ENCODE measurements around the gene FGF2.
A peak's percentile ranks its signal among the peaks of the same experiment; 100 is the strongest.
"Not testable (repeated sequence)": the region's sequence is repeated elsewhere in the genome, so short reads cannot be mapped to it uniquely, and the experiment has no call there.

The FGF2 gene

DNA sequence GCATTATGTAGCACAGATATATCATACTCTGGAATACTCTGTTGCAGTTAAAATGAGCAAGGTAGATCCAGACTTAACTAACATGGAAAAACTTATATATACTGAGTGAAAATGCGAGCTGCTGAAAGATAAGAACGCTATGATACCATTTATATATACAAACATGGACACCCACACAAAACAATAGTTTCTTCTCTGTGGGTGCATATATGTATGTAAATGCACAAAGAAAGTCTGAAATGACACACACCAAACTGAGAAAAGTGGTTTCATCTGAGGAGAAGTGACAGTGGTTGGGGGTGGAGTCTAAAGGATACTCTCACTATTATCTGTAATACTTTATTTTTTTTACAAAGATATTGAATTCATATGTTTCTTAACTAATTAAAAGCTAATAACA, 12.2 kb upstream of the FGF2 start:
- DNase-seq = no peak

DNA sequence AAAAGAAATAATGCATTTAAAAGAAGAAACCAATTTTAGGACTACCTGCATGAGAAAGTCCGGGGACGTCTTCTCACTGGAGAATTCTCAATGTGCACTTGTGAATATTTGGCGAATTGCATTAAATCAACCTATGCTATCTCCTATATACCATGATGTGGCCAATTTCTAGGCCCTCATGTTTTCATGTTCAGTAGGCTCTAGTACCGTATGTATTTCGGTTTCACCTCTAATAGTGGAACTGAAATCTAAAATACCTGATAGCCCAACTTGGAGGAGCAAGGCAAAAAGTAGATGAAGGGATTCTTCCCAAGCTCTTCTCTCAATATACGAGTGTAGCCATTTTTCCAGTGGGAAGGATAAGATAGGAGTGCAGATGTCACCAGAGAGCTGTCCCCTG, 11.4 kb upstream of the FGF2 start:
- DNase-seq = no peak

DNA sequence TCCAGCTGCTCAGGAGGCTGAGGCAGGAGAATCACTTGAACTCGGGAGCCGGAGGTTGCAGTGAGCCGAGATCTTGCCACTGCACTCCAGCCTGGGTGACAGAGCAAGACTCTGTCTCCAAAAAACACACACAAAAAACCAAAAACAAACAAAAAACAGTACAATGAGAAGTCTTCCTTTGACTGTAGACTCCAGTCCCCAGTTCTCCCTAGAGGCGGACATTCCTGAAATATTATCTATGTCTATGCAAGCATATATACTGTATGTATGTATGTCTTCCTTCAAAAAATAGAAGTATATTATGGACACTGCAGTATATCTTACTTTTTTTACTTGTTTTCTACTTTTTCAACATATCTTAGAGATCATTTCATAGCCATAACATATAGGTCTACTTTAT, 10.2 kb upstream of the FGF2 start:
- DNase-seq = no peak

DNA sequence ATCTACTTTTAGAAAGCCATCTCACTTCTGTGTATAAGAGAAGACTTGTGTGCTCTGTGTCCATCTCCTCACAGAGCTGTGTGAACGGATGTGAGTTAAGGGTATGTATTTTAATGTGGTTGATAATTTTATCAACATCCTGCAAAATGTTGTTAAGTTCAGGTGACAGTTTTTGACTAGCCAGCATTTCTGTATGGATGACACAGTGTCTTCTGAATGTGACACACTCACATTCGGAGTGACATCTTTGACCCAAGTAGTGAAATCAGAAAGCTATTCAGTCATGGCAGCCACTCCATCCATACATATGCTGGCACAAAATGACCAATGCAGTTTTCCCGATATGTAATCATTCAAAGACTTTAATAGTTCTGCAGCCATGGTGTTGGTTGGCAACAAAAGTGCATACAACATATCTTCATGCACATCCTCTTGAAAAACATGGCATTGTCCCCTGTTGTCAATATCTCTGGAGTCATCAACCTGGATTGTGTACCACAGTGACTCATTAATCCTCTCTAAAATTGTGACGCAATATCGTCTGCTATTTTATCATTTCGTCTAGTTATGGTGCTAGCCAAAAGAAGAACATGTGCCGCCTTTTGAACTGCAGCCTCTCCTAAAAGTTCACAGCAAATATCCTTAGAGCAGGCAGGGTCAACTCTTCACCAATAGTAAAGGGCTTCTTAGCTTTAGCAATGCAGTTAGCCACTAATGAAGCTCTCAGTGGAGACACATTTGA, 6.8 kb upstream of the FGF2 start:
- no peak for DNase-seq

DNA sequence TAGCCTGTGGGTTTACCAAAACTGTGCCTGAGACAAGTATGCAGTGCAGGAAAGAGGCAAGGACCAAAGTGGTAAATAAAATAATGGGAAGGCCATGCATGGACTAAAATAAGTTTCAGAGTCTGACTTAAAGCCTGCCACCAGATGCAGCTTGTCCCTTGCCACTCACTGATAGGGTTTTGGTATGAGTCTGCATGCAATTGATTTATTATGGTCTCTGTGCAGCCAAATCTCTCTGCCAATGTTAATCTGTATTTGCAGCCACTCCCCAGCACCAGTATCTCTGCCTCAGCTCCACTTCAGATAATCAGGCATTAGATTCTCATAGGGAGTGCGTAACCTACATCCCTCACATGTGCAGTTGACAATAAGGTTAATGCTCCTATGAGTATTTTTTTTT, 5.5 kb upstream of the FGF2 start:
- no peak for DNase-seq

DNA sequence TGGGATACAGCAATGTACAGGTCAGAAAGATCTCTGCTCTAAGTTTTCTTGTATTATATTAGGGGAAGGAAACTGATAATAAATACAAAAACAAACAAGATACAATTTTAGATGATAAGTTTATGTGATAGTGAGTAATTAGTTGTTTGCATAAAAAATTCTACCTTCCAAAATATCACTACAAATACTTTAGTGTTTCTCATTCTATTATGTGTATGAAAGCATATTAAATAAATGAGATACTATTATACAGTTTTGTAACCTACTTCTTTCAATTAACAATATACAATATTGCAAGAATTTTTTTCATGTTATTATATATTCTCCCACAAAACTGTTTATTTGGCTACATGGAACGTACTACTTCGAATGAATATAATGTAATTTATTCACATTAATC, 4.2 kb upstream of the FGF2 start:
- no peak for DNase-seq

DNA sequence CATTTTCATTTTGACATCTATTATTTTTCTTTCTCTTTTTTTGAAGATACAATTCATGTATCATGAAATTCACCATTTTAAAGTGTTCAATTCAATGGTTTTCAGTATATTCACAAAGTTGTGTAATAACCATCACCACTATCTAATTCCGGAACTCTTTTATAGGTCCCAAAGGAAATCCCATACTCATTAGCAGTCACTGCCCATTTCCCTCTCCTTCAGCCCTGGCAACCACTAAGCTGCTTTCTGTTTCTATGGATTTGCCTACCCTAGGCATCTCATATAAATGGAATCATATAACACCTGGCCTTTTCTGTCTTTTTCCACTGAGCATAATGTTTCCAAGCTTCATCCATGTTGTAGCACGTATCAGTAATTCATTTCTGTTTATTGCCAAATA, 3.2 kb upstream of the FGF2 start:
- no peak for DNase-seq

DNA sequence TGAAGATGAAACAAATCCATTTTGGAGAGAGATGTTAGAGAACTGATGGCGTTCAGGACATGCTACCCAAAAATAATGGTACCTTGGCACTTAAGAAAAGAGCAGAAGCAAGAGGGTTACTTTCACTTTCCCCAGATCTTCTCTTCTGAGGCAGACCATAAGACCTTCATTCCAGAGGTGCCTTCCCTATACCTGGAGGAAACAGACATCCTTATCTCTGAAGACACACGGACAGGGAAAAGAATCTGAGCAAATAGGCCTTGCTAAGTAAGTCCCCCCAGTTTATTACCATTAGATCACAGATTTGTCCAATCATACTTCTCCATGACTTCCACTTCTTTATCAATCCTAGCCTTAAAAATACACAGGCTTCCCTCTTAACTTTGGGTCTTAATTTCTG, 2.0 kb upstream of the FGF2 start:
- no peak for DNase-seq

DNA sequence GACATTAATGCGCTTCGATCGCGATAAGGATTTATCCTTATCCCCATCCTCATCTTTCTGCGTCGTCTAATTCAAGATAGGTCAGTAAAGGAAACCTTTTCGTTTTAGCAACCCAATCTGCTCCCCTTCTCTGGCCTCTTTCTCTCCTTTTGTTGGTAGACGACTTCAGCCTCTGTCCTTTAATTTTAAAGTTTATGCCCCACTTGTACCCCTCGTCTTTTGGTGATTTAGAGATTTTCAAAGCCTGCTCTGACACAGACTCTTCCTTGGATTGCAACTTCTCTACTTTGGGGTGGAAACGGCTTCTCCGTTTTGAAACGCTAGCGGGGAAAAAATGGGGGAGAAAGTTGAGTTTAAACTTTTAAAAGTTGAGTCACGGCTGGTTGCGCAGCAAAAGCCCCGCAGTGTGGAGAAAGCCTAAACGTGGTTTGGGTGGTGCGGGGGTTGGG, 528 bp upstream of the FGF2 start:
- no peak for DNase-seq

DNA sequence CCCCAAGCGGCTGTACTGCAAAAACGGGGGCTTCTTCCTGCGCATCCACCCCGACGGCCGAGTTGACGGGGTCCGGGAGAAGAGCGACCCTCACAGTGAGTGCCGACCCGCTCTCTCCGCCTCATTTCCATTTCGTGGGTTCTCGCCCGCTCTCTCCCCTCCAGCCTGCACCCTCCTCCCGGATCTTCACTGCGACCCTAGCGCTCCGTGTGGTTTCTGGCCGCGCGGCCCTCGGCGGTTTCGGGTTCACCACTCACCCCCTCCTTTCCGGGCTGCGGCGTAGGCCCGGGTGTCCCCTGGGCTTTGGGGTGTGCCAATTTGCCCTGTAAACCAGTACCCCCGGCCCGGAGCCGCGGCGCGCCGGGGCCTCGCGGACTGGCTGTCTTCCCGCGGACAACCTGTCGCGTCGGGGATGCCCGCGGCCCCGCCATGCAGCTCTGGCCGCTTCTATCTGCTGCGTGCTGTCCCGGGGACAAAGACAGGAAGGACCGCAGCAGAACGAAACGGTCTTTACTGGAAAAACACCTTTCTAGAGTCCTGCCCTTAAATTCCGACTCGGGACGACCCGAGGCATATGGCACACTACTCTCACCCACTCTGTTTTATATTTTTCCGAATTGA, 737 bp downstream of the FGF2 start:
- DNase-seq = peak in 1 of 2 experiments; percentile 15

DNA sequence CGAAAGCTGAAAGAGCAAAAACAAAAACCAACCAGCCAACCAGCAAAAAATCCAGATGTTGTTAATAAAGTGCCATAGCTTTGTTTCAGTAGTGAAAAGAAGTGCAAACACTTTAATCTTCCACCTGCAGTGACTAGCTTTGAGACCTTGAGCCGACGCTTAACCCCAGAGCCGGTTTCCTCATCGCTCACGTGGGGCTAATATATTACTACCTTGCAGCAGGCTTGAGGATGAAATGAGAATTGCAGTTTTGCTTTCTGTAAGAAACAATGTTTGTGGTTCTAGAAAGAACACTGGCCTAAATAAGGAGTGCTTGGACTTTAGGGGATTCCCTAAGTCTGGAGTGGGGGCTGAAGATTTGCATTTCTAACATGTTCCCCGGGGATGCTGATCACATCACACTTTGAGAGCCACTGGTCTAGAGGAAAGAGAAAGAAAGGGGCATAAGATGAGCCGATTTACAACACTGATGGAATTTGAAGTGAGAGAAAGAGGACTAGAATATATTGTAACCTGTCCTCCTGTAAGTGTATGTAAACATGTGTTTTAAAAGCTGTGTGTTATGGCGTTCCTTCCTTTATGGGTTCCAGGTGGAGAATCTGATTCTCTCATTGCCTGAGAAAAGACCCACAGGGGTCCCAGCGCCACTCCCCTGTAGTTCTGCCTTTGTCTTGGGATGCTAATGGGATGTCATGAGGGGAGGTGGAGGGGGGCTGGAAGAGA, 1.4 kb downstream of the FGF2 start:
- peak; percentile 8 to 26 for DNase-seq

DNA sequence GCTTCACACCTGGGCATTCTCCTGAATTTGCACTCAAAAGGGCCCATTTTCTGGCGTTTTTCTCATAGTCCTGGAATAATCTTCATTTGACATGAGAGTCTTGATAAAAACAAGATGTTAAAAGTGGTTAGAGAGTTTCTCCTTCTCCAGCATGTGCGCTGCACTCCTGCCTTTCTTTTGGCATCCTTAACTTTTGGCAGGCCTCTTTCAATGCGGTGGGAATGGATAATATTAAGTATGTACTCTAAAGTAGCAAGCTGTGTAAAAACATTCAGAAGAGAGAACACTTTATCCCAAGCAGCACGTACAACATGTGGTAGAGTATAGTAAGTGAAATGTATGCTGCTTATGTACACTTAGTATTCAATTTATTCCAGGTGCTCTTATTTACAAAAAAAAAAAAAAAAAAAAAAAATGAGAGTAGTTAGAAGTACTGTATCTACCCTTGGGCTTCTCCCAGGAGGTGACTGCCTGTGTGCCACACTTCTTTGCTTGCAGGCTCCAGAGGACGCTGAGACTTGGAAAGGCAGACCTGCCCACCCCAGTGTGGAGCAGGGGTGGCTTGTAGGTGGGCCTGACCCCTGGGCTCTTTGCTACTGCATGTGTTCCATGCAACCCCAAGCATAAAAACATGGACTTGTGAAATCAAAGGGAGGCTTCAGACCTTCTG, 3.9 kb downstream of the FGF2 start:
- no peak for DNase-seq

DNA sequence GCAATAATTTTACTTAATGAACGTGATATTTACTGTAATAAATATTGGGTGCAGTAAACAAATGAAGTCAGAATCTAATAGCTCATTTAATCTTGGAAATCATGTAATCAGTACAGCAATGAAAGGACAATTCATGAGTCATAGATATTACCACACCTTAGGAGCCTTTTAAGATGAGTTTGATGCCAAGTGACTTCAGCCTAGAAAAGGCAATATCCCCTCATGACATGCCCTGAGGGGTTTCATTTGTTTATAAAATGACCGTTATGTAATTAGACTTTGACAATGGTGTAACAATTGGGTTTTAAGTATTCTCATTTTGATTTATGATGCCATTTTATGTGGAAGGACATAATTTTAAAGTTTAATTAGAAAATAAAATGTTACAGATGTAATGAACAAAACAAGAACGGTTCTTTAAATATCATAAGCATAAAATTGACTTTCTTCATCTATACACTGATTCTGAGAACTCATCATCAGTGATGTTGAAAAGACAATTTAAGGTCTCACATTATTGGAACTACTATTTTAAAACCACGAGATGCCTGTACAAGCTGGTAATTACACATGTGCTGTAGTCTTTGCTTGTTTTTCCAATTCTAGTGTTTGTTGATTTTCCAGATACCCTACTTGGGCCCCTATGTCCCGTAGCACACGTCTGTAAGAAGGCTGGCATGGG, 5.0 kb downstream of the FGF2 start:
- DNase-seq = no peak

DNA sequence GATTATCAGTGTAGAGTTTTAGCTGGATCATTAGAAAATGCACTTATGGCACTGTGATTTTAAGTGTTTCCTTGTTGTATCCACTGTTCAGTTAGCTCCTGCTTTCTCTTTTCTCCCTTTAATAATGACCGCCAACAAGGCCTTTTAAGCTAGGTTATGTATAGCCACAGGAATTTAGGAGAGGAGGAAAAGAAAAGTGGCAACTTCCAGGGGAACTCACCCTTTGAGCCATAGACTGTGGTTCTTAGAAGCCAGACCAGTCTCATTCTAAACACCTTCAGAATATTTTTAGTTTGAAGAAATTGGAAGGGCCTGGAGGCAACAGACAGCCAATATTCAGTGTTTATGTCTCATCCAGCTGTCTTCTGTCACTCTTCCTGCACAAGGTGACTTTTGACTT, 6.1 kb downstream of the FGF2 start:
- DNase-seq = no peak

DNA sequence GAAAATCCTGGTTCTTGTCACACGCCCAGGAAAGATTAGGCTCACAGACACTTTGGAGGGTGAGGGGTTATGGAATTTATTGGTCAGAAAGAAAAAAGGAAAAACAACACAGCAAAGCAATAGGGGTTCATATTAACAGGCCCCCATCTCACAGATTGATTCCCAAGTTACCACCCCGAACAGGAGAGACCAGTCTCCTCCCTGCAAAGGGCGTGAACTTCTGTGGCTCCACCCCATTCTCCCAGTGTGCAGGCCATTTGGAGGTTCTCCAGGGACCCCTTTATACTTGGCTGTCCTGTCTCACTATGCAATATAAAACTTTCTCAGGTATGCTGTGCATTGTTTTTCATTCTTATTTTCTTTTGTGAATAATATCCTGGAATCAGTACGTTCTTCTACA, 7.4 kb downstream of the FGF2 start:
- DNase-seq = no peak

DNA sequence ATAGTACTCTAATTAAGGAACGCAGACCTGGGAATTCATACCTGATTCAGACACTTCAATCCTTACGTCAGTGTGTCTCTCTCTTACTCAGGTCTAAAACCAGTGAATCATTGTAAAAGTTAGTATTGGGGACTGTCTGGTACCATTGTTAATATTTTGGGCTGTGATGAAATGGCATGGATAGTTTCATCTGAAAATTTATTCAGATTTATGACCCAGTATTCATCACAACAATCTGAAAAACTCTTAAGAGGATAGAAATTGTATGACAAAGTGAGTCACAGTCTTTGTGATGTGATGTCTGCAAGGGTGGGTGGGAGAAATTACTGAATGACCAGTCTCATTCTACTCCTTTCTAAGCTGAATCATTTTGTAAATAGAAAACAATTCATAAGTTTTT, 10.3 kb downstream of the FGF2 start:
- no peak for DNase-seq

DNA sequence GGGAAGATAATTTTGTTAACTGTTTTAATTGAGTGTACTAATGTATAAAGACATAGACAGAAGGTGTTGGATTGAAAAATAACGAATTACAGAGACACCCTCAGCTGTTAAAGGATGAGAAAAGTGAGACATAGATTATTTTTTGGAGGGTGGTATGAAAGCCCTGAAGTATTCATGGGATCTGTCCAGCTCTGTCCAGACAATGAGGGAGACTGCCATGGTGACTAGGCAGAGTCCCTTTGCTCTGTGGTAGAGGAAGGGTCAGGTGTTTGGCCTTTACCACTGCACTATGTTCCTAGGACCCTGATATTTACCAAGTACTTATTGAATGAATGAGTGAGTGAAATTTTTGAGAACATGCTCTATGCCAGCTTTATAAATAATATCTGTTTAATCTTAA, 11.4 kb downstream of the FGF2 start:
- DNase-seq = no peak

DNA sequence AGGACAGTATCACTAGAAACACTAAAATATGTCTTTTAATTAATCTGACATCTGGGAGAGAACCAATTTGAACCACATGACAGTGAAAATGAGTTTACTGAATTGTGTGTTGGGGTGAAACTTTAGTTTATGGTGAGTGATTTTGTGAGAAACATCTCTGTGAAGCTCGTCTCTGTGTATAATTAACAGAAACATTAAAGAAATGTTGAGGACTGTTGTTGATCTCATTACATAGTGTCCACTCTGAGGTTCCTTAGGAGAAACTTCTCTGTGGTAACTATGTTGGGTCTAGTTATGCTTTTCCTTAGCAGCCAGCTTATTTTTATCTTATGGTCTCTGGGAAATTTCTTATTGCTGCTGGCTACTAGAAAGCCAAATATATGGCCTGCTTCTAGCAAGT, 15.8 kb downstream of the FGF2 start:
- no peak for DNase-seq

DNA sequence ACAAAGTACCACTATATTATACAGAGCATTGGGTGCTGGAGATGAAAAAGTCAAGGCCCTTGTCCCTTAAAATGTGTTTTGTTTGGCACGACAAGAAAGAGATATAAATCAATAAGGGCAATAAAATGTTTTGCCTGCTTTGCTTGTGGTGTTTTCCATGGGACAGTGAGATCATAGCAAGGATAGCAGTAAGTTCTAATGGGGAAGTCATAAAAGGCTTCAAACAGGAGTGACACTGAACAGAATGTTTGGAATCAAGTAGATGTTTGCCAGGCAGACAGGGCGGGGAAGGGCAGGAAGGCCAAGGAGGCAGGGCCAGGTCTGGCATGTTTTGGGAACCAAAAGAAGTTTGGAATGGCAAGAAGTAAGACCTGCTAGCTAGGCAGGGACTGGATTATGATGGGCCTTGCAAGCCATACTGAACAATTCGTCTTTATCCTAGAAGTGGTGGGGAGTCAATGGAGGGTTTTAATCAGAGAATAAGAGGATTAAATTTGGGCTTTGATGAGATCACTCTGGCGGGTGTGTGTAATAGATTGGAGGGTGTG, 16.4 kb downstream of the FGF2 start:
- DNase-seq = no peak

DNA sequence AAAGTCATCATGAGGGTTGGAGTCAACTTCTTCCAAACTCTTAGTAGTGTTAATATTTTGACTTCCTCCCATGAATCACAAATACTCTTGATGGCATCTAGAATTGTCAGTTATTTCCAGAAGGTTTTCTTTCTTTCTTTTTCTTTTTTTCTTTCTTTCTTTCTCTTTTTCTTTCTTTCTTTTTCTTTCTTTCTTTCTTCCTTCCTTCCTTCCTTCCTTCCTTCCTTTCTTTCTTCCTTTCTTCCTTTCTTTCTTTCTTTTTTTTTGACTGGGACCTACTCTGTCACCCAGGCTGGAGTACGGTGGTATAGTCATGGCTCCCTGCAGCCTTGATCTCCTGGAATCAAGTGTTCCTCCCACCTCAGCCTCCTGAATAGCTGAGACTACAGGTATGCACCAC, 17.8 kb downstream of the FGF2 start:
- DNase-seq = not testable (repeated sequence)

DNA sequence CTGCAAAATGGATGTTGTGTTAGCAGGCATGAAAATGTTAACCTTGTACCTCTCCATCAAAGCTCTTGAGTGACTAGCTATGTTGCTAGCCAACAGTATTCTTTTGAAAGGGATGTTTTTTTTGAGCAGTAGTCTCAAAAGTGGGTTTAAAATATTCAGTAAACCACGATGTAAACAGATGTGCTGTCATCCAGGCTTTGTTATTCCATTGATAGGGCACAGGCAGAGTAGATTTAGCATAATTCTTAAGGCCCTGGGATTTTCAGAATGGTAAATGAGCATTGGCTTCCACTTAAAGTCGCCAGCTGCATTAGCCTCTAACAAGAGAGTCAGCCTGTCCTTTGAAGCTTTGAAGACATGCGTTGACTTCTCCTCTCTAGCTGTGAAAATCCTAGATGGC, 18.4 kb downstream of the FGF2 start:
- DNase-seq = no peak

DNA sequence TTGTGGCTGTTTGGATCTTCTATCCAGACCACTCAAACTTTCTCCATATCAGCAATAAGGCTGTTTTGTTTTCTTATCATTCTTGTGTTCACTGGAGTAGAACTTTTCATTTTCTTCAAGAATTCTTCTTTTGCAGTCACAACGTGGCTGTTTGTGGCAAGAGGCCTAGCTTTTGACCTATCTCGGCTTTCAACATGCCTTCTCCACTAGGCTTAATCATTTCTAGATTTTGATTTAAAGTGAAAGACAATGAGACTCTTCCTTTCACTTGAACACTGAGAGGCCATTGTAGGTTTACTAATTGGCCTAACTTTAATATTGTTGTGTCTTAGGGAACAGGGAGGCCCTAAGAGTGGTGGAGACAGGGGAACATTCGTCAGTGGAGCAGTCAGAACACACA, 19.1 kb downstream of the FGF2 start:
- DNase-seq = no peak

DNA sequence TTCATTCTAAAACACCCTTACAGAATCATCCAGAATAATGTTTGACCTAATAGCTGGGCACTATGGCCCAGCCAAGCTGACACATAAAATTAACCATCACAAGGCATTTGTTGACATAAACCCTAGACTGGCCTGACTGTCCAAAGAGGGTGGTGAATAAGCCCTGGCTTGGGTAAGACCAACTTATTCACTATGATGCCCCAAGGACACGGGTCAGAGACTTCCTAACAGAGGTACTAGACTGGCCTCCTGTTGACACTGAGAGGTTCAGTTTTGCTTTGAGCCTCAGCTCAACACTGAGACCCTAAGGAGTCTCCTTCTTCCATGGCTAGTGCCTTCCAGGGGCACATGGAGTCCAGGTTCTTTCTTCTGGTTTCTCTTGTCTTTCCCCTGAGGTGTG, 21.3 kb downstream of the FGF2 start:
- DNase-seq = no peak

Measured in Kasumi-1 (cell line).